H1 (cell line): ENCODE measurements around the gene MAP1B. TPM values are rescaled to one million over a fixed set of nuclear protein-coding genes. Genes with fewer than 3 reads are reported as not detected.

Experiments used
- CTCF ChIA-PET: fragments of 300-600 bp; sonication (Branson Sonifier 250); formaldehyde crosslinking; loops from one replicate; lab custom pipeline; 2021; ENCODE audit not compliant: partially characterized antibody; lab: Charles Lee
- POLR2A ChIA-PET: fragments of 300-600 bp; sonication (Branson Sonifier 250); formaldehyde crosslinking; loops from one replicate; lab custom pipeline; 2021; ENCODE audit warnings: inconsistent platforms; ENCODE audit not compliant: partially characterized antibody; lab: Charles Lee
- DNase-seq, 2 experiments: peaks; one replicate each; pipeline versions ENCODE4 v3.0.0 to v3.0.0-alpha.2; 2010 to 2022; ENCODE audit warnings: low spot score in 2 of 2, low read depth in 1 of 2, mixed read lengths in 1 of 2
- FAIRE-seq: peaks from 2 replicates; lab custom pipeline; 2011; peaks lifted over from hg19 to GRCh38; lab: Jason Lieb, UNC
- H2AFZ ChIP-seq: 2 replicates; pipeline ENCODE4 v1.8.1; 2012; ENCODE audit warnings: low read length, inconsistent platforms
- H2AK5ac ChIP-seq: 2 replicates; pipeline ENCODE4 v1.6.1; 2013; ENCODE audit warnings: low read depth, low read length
- H2BK120ac ChIP-seq: replicated peaks from 2 replicates; pipeline ENCODE3; 2013; ENCODE audit warnings: low read depth, low read length, inconsistent platforms
- H2BK12ac ChIP-seq: 2 replicates; pipeline ENCODE4 v1.6.1; 2013; ENCODE audit warnings: low read depth, low read length
- H2BK15ac ChIP-seq: 2 replicates; pipeline ENCODE4 v1.6.1; 2013; ENCODE audit warnings: low read length
- H2BK20ac ChIP-seq: 2 replicates; pipeline ENCODE4 v1.6.1; 2013; ENCODE audit warnings: low read length
- H2BK5ac ChIP-seq: 2 replicates; pipeline ENCODE4 v1.6.1; 2013; ENCODE audit warnings: low read depth, low read length
- H3K14ac ChIP-seq: 2 replicates; pipeline ENCODE4 v1.6.1; 2013; ENCODE audit warnings: inconsistent platforms; ENCODE audit not compliant: insufficient read length
- H3K18ac ChIP-seq: 2 replicates; pipeline ENCODE4 v1.6.1; 2013; ENCODE audit warnings: low read length; ENCODE audit errors: extremely low read depth
- H3K23ac ChIP-seq: 2 replicates; pipeline ENCODE4 v1.6.1; 2013; ENCODE audit warnings: inconsistent platforms; ENCODE audit not compliant: insufficient read length
- H3K23me2 ChIP-seq: 2 replicates; pipeline ENCODE4 v1.6.1; 2013; ENCODE audit warnings: low read depth, low read length
- H3K27ac ChIP-seq: 2 replicates; pipeline ENCODE4 v1.6.1; 2011; ENCODE audit warnings: low read depth, low read length, inconsistent platforms
- H3K27me3 ChIP-seq, 4 experiments: replicated peaks in 1 of 4; 1 replicate in 1 of 4; 2 replicates in 3 of 4; pipeline versions ENCODE4 v1.6.1 to v1.8.1; 2011 to 2013; ENCODE audit warnings: low read length in 3 of 4, mild to moderate bottlenecking in 3 of 4, inconsistent platforms in 2 of 4, mixed read lengths in 2 of 4, moderate library complexity in 1 of 4; ENCODE audit not compliant: control insufficient read depth in 3 of 4, insufficient read depth in 3 of 4; ENCODE audit errors: extremely low read depth in 1 of 4
- H3K36me3 ChIP-seq, 4 experiments: 2 replicates each; pipeline versions ENCODE4 v1.6.1 to v1.8.1; 2011 to 2013; ENCODE audit warnings: mild to moderate bottlenecking in 4 of 4, low read length in 3 of 4, moderate library complexity in 2 of 4, control low read depth in 1 of 4, inconsistent platforms in 1 of 4; ENCODE audit not compliant: insufficient read depth in 4 of 4, control insufficient read depth in 2 of 4
- H3K4ac ChIP-seq: replicated peaks from 2 replicates; pipeline ENCODE3; 2013; ENCODE audit warnings: low read length, low read depth, mixed read lengths, inconsistent platforms; ENCODE audit not compliant: insufficient read length
- H3K4me1 ChIP-seq, 4 experiments: replicated peaks in 1 of 4; 1 replicate in 1 of 4; 2 replicates in 3 of 4; pipeline versions ENCODE4 v1.6.1 to v1.8.1; 2011 to 2013; ENCODE audit warnings: low read length in 3 of 4, inconsistent platforms in 2 of 4, mixed read lengths in 1 of 4; ENCODE audit not compliant: insufficient read depth in 4 of 4, control insufficient read depth in 3 of 4
- H3K4me2 ChIP-seq, 2 experiments: 2 replicates each; pipeline versions ENCODE4 v1.6.1 to v1.8.1; 2011 to 2013; ENCODE audit warnings: low read depth in 2 of 2, low read length in 2 of 2, control low read depth in 1 of 2, inconsistent platforms in 1 of 2, mild to moderate bottlenecking in 1 of 2; ENCODE audit not compliant: insufficient read depth in 1 of 2
- H3K4me3 ChIP-seq, 4 experiments: fragments of 200-600, 300-600 bp in 1 of 4; sonication (generic), shearing (Covaris generic), sonication (Bioruptor Twin) in 1 of 4; 2 replicates each; pipeline versions ENCODE4 v1.5.1 to v1.8.1; 2011 to 2016; ENCODE audit warnings: low read length in 4 of 4, low read depth in 3 of 4, control low read depth in 2 of 4, inconsistent platforms in 2 of 4, mild to moderate bottlenecking in 2 of 4, mixed read lengths in 1 of 4, moderate library complexity in 1 of 4; ENCODE audit not compliant: insufficient read depth in 2 of 4; ENCODE audit errors: extremely low read depth in 1 of 4
- H3K56ac ChIP-seq: replicated peaks from 2 replicates; pipeline ENCODE3; 2013; ENCODE audit warnings: low read depth, mild to moderate bottlenecking, mixed read lengths, low read length, inconsistent platforms; ENCODE audit not compliant: insufficient read length
- H3K79me1 ChIP-seq: 2 replicates; pipeline ENCODE4 v1.6.1; 2013; ENCODE audit warnings: low read depth, low read length, control low read depth
- H3K79me2 ChIP-seq, 2 experiments: 2 replicates each; pipeline versions ENCODE4 v1.6.1 to v1.8.1; 2012 to 2013; ENCODE audit warnings: low read length in 2 of 2, mild to moderate bottlenecking in 2 of 2, inconsistent platforms in 1 of 2; ENCODE audit not compliant: insufficient read depth in 2 of 2, control insufficient read depth in 1 of 2
- H3K9ac ChIP-seq, 4 experiments: replicated peaks in 1 of 4; 1 replicate in 1 of 4; 2 replicates in 3 of 4; pipeline versions ENCODE4 v1.6.1 to v1.8.1; 2011 to 2013; ENCODE audit warnings: low read depth in 3 of 4, low read length in 3 of 4, control low read depth in 2 of 4, mild to moderate bottlenecking in 2 of 4, moderate library complexity in 2 of 4, inconsistent platforms in 1 of 4; ENCODE audit errors: extremely low read depth in 1 of 4
- H3K9me3 ChIP-seq, 2 experiments: 2 replicates each; pipeline versions ENCODE4 v1.6.1 to v1.8.1; 2012 to 2013; ENCODE audit warnings: mild to moderate bottlenecking in 2 of 2, moderate library complexity in 2 of 2, control low read depth in 1 of 2, inconsistent platforms in 1 of 2, low read depth in 1 of 2, low read length in 1 of 2, mixed read lengths in 1 of 2; ENCODE audit not compliant: insufficient read depth in 2 of 2
- H4K20me1 ChIP-seq, 2 experiments: replicated peaks in 1 of 2; 2 replicates each; pipeline versions ENCODE3 to v1.8.1; 2011 to 2013; ENCODE audit warnings: inconsistent platforms in 2 of 2, low read length in 2 of 2, mild to moderate bottlenecking in 1 of 2; ENCODE audit not compliant: insufficient read depth in 2 of 2, control insufficient read depth in 1 of 2
- H4K5ac ChIP-seq: 2 replicates; pipeline ENCODE4 v1.6.1; 2013; ENCODE audit warnings: low read length, low read depth, mixed read lengths, inconsistent platforms; ENCODE audit not compliant: insufficient read length
- H4K8ac ChIP-seq: 2 replicates; pipeline ENCODE4 v1.8.0; 2013; ENCODE audit warnings: mild to moderate bottlenecking, moderate library complexity, low read length, inconsistent platforms; ENCODE audit not compliant: insufficient read depth; ENCODE audit errors: extremely low read depth
- H4K91ac ChIP-seq: replicated peaks from 2 replicates; pipeline ENCODE3; 2013; ENCODE audit warnings: low read length, mixed read lengths, inconsistent platforms; ENCODE audit not compliant: insufficient read length
- ASH2L ChIP-seq: fragments of 200-600, 300-600 bp; sonication (generic); IDR thresholded peaks from one replicate; pipeline ENCODE4 v1.7.1; 2017; ENCODE audit warnings: low read length
- BACH1 ChIP-seq: IDR thresholded peaks from 2 replicates; pipeline ENCODE4 v1.6.1; 2012; ENCODE audit warnings: low read length, improper control_type of control experiment
- BCL11A ChIP-seq, 2 experiments: IDR thresholded peaks; one replicate each; pipeline ENCODE4 v1.6.1; 2011; ENCODE audit warnings: low read depth in 2 of 2, low read length in 2 of 2, mild to moderate bottlenecking in 2 of 2
- CHD2 ChIP-seq: IDR thresholded peaks from 2 replicates; pipeline ENCODE4 v1.6.1; 2012; ENCODE audit warnings: low read length, improper control_type of control experiment
- EGR1 ChIP-seq: IDR thresholded peaks from 2 replicates; pipeline ENCODE4 v1.6.1; 2011; ENCODE audit warnings: low read depth, low read length, borderline replicate concordance
- FOSL1 ChIP-seq: IDR thresholded peaks from 2 replicates; pipeline ENCODE4 v1.6.1; 2011; ENCODE audit warnings: mild to moderate bottlenecking, low read depth, low read length, moderate library complexity; ENCODE audit not compliant: insufficient read depth
- JUND ChIP-seq: IDR thresholded peaks from 2 replicates; pipeline ENCODE4 v1.6.1; 2011; ENCODE audit warnings: mild to moderate bottlenecking, improper control_type of control experiment, low read length
- KDM1A ChIP-seq: fragments of 200-600, 300-600 bp; sonication (generic); IDR thresholded peaks from 2 replicates; pipeline ENCODE4 v1.7.1; 2016; ENCODE audit warnings: mild to moderate bottlenecking, low read length, borderline replicate concordance
- MAX ChIP-seq: IDR thresholded peaks from 2 replicates; pipeline ENCODE4 v1.6.1; 2012; ENCODE audit warnings: inconsistent platforms
- RBBP5 ChIP-seq: IDR thresholded peaks from 2 replicates; pipeline ENCODE4 v1.7.1; 2012; ENCODE audit warnings: low read depth, mild to moderate bottlenecking, inconsistent platforms, low read length, moderate library complexity, borderline replicate concordance
- RXRA ChIP-seq: IDR thresholded peaks from 2 replicates; pipeline ENCODE4 v1.6.1; 2011; ENCODE audit warnings: low read depth, mild to moderate bottlenecking, low read length, moderate library complexity; ENCODE audit not compliant: insufficient read depth
- SP2 ChIP-seq: IDR thresholded peaks from 2 replicates; pipeline ENCODE4 v1.6.1; 2012; ENCODE audit warnings: mild to moderate bottlenecking, low read length, inconsistent platforms
- SP4 ChIP-seq: IDR thresholded peaks from 2 replicates; pipeline ENCODE4 v1.6.1; 2012; ENCODE audit warnings: low read length, inconsistent platforms
- WGBS, 2 experiments: shearing (Covaris generic) in 1 of 2; methylation state at CpG; one replicate each; pipeline versions ENCODE4 v1.1.6 to v1.1.7; 2013 to 2015; ENCODE audit warnings: low lambda C conversion rate in 2 of 2, mixed read lengths in 2 of 2, inconsistent platforms in 1 of 2, low coverage in 1 of 2, missing lambda C conversion rate in 1 of 2; ENCODE audit not compliant: insufficient replicate concordance in 2 of 2, insufficient coverage in 1 of 2, insufficient read length in 1 of 2; ENCODE audit errors: extremely low coverage in 1 of 2, missing lambda C conversion rate in 1 of 2; 5-methylcytosine and 5-hydroxymethylcytosine counted together
- polyA plus RNA-seq, 7 experiments: library from polyadenylated mRNA; depleted of rRNA in 3 of 7; stranded (reverse) in 5 of 7; unstranded in 2 of 7; fragments of >200 nt in 5 of 7; fragments of 200-250 nt in 2 of 7; gene quantifications; 1 replicate in 5 of 7; 2 replicates in 1 of 7; 4 replicates in 1 of 7; pipeline versions ENCODE4 v1.2.1 to v1.2.3, GENCODE V29; 2011 to 2013; ENCODE audit warnings: missing spikeins in 2 of 7, mixed read lengths in 2 of 7
- total RNA-seq: library from RNA; stranded (reverse); fragmentation: NEBNext Ultra II Directional; extraction: Animal tissue kit (Norgen Biotek cat#: 25700); gene quantifications from 2 replicates; pipeline ENCODE4 v1.2.1, GENCODE V29; 2021

Gene MAP1B
- total and polyA plus RNA-seq, 2 of the 8 experiments (the other 6 are each of a cell fraction or from before 2014, with no cell fraction given): 24.5 to 120 TPM

GRCh38 chr5:72121052-72121779 lies 13.9 kb downstream of the MAP1B start:
- Histone ChIP-seq H2AK5ac (no peak overlapping the region), H3K9me3 (no peaks in the 10 kb centered on the region), H4K91ac (no peak overlapping the region), H2BK5ac (peak overlapping the region; percentile 3; the same call in 1 of the 2 replicates), H4K5ac (peak overlapping the region; percentile 59), H3K79me2 (peaks cover 0 to 24% of the 10 kb centered on the region in 2 experiments; a peak in 3 of 4 replicates), H2AFZ (no peak overlapping the region), H3K56ac (no peak overlapping the region), H3K4me1 (peaks cover 11 to 24% (median 20%) of the 10 kb centered on the region in 4 experiments), H3K4ac (no peak overlapping the region), H2BK20ac (no peak overlapping the region), H2BK15ac (0 out of 2 replicates have a peak overlapping the region, but pooled peaks have one; percentile 61), H3K36me3 (peaks cover 0 to 35% (median 11%) of the 10 kb centered on the region in 4 experiments; a peak in 6 of 8 replicates), H3K4me3 (peak overlapping the region in 1 of 4 experiments; percentile 28; a peak in 1 of 8 replicates), H3K23me2 (no peaks in the 10 kb centered on the region), H3K18ac (no peak overlapping the region; the same call in 1 of the 2 replicates), H4K8ac (no peak overlapping the region), H3K79me1 (no peaks in the 10 kb centered on the region; the same call in 1 of the 2 replicates), H3K27ac (peak overlapping the region; percentile 29; the same call in 1 of the 2 replicates), H2BK12ac (no peak overlapping the region), H4K20me1 (peaks cover 0 to 3% of the 10 kb centered on the region in 2 experiments), H3K9ac (no peak overlapping the region), H3K23ac (no peak overlapping the region), H3K14ac (no peak overlapping the region), H2BK120ac (peak overlapping the region; percentile 11), H3K27me3 (no peaks in the 10 kb centered on the region), H3K4me2 (peak overlapping the region; percentile 51 to 70)
- POLR2A ChIA-PET: interaction anchor here (0.9 to 9.1 kb wide), 3 partner anchors 11 to 187 kb away, joined by 4 to 72 read pairs (median 6); partner anchors contain the start of gene MAP1B
- WGBS, 2 experiments: 71% methylated on average over 12 of the region's 12 CpGs; no CpG with 5 or more reads in 1 of the 2 experiments
- CTCF ChIA-PET: no interaction called here
- FAIRE-seq: no peak
- no peak for DNase-seq
- TF ChIP-seq RBBP5 (no peak), BCL11A (IDR thresholded peaks at IDR 0.05; ENCODE audit: low read depth in 2 of 2, low read length in 2 of 2) (no peak), FOSL1 (no peak), MAX (no peak), RXRA (no peak), CHD2 (no peak), BACH1 (no peak), JUND (no peak), EGR1 (no peak), SP4 (no peak), ASH2L (no peak), SP2 (no peak), KDM1A (no peak)
